ENCODE measurements around the gene SLC25A1. TPM values are rescaled to one million over a fixed set of nuclear protein-coding genes. Genes with fewer than 3 reads are reported as not detected.
A peak's percentile ranks its signal among the peaks of the same experiment; 100 is the strongest.

SLC25A1 gene
- polyA plus RNA-seq (2013, experiment 1 of 2; ENCODE audit: insufficient read length), result 87.1 TPM
- polyA plus RNA-seq (2013, experiment 2 of 2; ENCODE audit: insufficient read length), result 77.2 TPM

DNA sequence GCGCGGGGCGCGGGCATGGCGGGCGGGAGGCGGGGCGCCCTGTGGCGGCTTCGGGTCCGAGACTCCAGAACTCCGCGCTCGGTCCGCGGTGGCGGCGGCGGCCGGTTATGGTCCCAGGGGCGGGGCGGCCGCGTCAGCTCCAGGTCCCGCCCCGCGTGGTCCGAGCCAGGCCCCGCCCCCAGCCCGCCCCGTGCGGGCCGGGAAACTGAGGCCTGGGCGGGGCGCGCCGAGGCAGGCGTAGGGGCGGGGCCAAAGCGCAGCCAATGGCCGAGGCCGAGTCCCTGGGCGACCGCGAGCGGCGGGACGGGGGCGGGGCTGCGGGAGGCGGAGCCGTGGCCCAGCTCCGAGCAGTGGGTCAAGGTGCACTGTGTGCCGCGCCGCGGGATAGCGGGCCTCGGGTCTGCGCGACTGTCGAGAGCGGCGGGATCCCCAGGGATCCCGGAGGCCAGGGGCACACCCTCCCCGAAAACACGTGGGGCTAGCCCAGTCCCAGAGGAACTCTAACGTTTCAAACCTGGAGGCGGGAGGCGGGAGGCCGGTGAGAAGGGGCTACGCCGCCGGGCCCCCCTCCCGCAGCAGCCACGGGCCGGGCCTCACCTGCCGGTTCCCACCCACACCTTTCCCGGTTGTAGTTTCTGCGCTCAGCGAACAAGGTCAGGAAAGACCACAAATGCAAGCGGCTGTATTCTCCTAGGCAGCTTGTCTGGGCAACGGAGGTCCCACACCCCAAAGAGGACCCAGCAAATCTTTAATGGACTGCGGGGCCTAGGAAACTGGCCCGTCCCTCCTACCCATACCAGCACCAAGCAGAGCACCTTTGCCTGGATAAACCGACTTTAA, at the start of gene SLC25A1:
Gene SLC25A1, minus strand, starts transcription at position 80 of the 840 bp plus-strand sequence. Its CDS starts 63 bp downstream, at position 17.
- peak; percentile 85 for DNase-seq

- no peak for DNase-seq
These were observed 49.6 kb upstream of the SLC25A1 start for GRCh38 chr22:19228179-19228578.

GRCh38 chr22:19226428-19226827, 47.9 kb upstream of the SLC25A1 start:
- no peak for DNase-seq

GRCh38 chr22:19225560-19225959, 47.0 kb upstream of the SLC25A1 start:
- no peak for DNase-seq

DNA sequence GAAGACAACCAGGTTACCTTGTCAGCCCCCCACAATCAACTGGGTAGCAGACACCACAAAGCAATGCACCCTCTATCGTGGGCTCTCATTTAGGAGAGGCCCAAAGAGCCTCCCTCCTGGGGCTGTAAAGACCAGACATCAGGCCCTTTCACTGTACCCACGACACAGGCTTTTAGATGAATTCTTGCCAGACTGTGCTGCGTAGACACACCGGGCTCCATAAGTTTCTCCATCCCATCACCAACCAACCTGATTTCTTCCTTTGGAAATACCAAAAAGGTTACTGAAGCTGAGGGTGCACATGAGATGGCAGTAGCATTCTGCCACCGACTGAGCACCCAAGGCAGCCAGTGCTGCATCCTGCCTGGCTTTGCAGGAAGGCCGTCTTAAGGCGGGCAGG, 46.4 kb upstream of the SLC25A1 start:
- DNase-seq, result no peak

- DNase-seq, result no peak
These were observed 46.0 kb upstream of the SLC25A1 start for GRCh38 chr22:19224557-19224956.

DNA sequence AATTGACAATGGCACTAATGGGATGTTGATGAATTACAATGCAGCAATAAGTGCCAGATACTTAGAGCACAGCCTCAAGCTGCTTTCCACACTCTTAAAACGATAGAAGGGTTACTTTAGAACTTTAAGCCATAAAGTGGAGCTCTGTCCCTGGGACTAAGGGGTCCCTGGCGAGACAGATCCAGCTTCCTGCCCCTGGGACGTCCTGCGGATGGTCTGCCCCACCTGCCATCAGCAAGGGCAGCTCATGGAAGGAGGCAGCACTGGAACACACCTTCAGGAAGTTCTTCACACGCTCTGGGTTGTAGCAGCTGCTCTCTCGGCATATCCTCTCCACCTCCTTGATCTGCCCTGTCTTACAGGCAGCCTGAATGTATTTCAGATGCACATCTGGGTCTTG, 45.1 kb upstream of the SLC25A1 start:
- no peak for DNase-seq

DNA sequence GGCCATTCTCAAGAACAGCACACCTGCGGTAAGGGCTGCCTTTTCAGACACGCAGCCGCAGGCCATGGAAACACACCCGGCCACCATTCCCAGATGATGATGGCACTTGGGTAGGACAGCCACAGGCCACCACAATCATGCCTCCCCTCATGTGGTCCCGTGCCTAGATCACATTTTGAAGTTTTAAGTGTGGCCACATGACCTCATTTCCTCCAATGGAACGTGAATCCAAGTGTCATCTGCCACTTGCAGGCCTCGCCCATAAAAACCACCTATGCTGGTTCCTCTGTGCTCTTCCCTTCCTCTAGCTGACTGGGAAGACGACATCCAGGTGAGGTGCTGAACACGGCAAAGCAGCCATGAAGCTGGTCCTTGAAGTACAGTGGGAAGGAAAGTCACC, 44.6 kb upstream of the SLC25A1 start:
- DNase-seq, result no peak

DNA sequence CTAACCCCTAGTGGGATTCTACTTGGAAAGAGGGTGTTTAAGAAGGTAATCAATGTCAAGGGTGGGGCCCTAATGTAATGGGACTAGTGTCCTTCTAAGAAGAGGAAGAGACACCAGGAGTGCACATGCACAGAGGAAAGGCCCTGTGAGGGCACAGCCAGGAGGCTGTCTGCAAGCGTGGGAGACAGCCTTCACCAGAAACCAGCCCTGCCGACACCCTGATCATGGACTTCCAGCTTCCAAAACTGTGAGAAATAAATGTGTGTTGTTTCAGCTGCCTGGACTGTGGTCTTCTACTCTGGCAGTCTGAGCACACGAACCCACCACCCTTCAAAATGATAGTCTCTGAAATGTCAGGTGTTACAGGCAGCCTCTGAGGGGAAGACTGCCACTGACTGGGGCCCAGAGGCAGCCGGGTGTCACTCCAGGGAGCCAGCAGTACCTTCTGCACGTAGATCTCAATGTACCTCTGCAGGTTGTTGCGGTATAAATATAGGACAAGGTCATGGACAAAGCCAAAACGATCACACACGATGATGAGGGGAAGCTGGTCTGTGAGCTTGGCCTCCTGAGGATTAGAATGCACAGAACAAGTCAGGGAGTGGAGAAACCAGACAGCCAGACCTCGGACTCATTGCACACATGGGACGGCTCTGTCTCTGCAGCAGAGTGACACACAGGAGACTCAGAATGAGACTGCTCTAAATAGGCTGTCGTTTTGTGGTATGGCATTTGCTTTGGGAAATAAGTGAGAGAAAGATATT, 43.9 kb upstream of the SLC25A1 start:
- no peak for DNase-seq

- no peak for DNase-seq
These were observed 42.3 kb upstream of the SLC25A1 start for GRCh38 chr22:19220867-19221266.

DNA sequence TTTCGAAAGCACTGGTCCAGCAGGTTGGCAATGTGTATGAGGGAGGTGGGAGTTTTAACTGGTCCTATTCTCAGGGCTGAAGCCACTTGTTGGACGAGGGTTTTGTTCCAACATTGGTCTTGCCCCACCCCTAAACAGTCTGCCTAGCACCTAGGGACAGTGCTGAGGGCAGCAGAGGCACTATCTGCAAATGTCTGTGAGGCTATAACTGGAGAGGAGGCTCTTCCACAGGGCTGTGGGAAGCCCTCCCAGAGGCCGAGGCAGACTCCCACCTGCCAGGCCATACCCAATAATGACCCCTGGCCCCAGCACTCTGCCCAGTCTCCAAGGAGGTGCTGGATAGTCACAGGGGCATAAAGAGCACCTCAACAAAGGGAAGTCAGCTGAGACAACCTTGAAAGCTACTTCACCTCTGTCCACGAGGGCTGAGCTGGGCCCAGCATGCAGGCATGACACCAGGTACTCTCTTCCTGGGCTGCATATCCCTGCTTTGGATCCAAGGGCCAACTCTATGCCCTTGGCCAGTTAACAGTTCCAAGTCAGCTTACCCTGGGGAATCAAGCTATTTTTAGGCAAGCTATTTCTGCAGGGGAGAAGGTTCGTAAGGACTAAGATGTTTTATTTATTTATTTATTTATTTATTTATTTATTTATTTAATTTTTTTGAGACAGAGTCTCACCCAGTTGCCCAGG, 40.2 kb upstream of the SLC25A1 start:
- DNase-seq, result no peak

DNA sequence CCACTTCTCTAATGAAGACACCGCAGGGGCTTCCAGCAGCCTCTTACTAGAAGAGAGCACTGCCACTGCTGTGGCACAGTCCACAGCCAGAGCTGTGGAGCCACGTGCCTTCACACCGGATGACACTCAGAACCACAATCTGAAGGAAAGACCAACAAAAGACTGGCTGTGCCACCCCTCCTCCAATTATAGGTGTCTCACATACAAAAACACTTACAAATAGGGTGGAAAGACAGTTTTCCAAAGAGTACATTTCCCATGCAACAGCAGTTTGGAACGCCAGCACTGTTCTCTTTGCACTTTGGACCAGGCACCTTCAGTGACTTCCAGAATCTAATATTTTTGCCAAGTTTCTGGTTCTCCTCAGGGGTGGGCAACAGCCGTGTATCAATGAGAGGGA, 38.0 kb upstream of the SLC25A1 start:
- DNase-seq, result no peak

GRCh38 chr22:19215360-19215759, 36.8 kb upstream of the SLC25A1 start:
- DNase-seq, result no peak

GRCh38 chr22:19214078-19214473, 35.5 kb upstream of the SLC25A1 start:
- no peak for DNase-seq

GRCh38 chr22:19213442-19214077, 35.0 kb upstream of the SLC25A1 start:
- no peak for DNase-seq

- no peak for DNase-seq
These were observed 34.5 kb upstream of the SLC25A1 start for GRCh38 chr22:19213001-19213400.

GRCh38 chr22:19212302-19212870, 33.9 kb upstream of the SLC25A1 start:
- no peak for DNase-seq

DNA sequence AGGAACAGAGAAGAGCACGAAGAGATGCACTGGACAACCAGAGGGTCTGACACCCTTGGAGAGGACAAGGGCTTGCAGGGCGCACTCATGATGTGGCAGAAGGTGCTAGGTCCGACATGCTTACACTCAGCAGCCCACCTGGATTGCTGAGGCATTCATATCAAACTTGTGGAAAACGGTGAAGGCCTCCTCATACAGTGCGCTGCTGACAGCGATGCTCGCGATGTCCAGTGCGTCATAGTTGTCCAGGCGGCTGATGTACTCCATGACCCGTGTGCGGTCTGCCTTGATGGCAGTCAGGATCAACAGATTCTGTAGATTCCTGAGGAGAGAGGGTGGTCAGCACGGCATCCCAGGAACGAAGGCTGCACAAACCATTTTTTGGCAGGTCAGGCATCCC, 31.7 kb upstream of the SLC25A1 start:
- no peak for DNase-seq

- no peak for DNase-seq
These were observed 29.8 kb upstream of the SLC25A1 start for GRCh38 chr22:19208287-19208847.

DNA sequence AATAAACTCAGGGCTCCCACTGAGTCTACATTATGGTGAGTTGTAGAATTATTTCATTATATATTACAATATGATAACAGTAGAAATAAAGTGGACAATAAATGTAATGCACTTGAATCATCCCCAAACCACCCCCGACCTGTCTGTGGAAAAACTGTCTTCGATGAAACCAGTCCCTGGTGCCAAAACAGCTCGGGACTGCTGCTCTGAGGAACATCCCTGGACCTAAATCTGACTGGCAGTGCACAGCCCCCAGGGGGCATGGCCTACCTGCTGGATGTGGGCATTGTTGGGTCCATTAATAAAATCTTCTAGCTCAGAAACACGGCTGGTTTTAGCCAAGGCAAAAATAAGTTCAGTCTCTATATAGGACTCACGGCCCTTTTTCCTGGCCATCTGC, 29.3 kb upstream of the SLC25A1 start:
- DNase-seq, result no peak

GRCh38 chr22:19207401-19207808, 28.9 kb upstream of the SLC25A1 start:
- no peak for DNase-seq

GRCh38 chr22:19206287-19206686, 27.8 kb upstream of the SLC25A1 start:
- DNase-seq, result no peak
